D721Med (cell line): Measurements from ENCODE around the gene FAM227B.
"Not testable (repeated sequence)": the region's sequence is repeated elsewhere in the genome, so short reads cannot be mapped to it uniquely, and the experiment has no call there.

Experiments
- DNase-seq: peaks from one replicate; pipeline ENCODE4 v3.0.0; 2011; ENCODE audit warnings: low spot score; ENCODE audit not compliant: insufficient read length
- FAIRE-seq: peaks from 2 replicates; lab custom pipeline; 2011; peaks lifted over from hg19 to GRCh38; lab: Jason Lieb, UNC
- CTCF ChIP-seq: IDR thresholded peaks from 2 replicates; pipeline ENCODE4 v1.5.1; 2012; ENCODE audit warnings: mild to moderate bottlenecking, control low read depth; ENCODE audit not compliant: insufficient read depth; ENCODE audit errors: missing control alignments

FAM227B gene

GRCh38 chr15:49415149-49415548 lies 205.5 kb downstream of the FAM227B start:
- FAIRE-seq (no peak), DNase-seq (no peak)
- no peak for TF ChIP-seq CTCF

GRCh38 chr15:49412797-49413196 lies 207.8 kb downstream of the FAM227B start:
- TF ChIP-seq CTCF = no peak
- DNase-seq (no peak), FAIRE-seq (no peak)

GRCh38 chr15:49410641-49411040 lies 210.0 kb downstream of the FAM227B start:
- FAIRE-seq (no peak), DNase-seq (no peak)
- TF ChIP-seq CTCF = no peak

- DNase-seq (no peak), FAIRE-seq (no peak)
- no peak for TF ChIP-seq CTCF
Observed at GRCh38 chr15:49406352-49407118, 214.1 kb downstream of the FAM227B start.

- not testable (repeated sequence) for FAIRE-seq, DNase-seq
Observed at GRCh38 chr15:49402515-49403296, 217.9 kb downstream of the FAM227B start.

- no peak for TF ChIP-seq CTCF
- no peak for FAIRE-seq
Observed at GRCh38 chr15:49387471-49387870, 233.1 kb downstream of the FAM227B start.

GRCh38 chr15:49383266-49383665 lies 237.4 kb downstream of the FAM227B start:
- DNase-seq = no peak
- TF ChIP-seq CTCF = no peak
- FAIRE-seq = no peak

More at GRCh38 chr15:49387471-49387870, 233.1 kb downstream of the FAM227B start:
- DNase-seq = no peak
